NOMO-1 treated with dmso at 0.1 percent for 144 hours (cell line): ENCODE data around the gene KIF13A.
"Not testable (repeated sequence)": the region's sequence is repeated elsewhere in the genome, so short reads cannot be mapped to it uniquely, and the experiment has no call there.

Experiments
- DNase-seq: peaks from one replicate; lab custom pipeline; 2025; ENCODE audit not compliant: unreplicated experiment; lab: John Stamatoyannopoulos, UW

The KIF13A gene

DNA sequence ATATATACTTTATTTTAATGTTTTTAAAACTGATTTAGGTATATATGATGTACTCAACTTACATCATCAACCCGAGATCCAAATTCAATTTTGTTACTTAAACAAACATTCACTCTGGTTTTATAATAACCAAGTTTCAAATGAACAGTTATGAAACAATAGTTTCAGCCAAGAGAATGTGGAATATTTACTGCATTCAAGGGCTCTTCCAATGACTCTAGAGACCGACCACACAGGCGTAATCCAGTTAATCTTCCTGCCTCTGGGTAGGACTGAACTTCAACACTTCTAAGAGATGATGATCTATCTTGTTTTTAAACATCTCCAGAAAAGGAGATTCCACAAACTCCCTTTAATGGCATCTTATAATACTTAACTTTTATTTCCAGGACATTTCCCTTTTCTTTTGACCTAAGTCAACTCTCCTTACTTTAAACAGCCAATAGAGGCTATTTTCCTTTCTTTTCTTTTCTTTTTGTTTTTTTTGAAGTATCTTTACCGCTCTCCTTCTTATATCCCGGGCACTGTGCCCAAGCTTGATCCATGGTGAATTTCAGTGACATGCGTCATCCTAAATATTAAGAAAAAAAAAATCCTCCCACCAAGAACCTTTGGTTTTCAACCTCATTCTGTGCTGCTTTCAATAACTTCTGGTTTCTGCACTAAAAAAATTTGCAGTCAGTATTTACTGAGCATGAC is 110.1 kb downstream of the KIF13A start:
- DNase-seq = no peak

DNA sequence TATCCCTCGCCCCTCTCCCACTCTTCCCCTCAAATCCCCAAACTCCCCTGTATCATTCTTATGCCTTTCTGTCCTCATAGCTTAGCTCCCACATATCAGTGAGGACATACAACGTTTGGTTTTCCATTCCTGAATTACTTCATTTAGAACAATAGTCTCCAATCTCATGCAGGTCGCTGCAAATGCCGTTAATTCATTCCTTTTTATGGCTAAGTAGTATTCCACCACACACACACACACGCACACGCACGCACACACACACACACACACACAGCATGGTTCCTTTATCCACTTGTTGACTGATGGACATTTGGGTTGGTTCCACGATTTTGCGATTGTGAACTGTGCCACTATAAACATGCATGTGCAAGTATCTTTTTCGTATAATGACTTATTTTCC is 112.7 kb downstream of the KIF13A start:
- DNase-seq = no peak

DNA sequence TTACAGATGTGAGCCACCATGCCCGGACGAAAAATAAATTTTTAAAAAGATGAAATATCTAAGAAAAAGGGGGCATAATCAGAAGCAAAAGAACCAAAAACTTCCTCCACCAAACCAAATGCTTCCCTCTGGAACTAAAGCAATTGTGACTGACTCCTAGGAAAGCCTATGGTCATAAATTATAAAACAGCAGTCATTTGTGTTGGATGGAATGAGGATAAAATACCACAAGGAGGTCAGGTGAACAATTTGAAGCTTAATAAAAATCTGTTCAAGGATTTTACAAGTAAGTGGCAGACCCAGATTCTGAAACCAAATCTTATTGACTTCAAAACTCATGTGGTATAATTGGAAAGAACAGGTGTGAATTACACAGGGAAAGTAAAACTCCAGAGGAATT is 114.5 kb downstream of the KIF13A start:
- DNase-seq = no peak

DNA sequence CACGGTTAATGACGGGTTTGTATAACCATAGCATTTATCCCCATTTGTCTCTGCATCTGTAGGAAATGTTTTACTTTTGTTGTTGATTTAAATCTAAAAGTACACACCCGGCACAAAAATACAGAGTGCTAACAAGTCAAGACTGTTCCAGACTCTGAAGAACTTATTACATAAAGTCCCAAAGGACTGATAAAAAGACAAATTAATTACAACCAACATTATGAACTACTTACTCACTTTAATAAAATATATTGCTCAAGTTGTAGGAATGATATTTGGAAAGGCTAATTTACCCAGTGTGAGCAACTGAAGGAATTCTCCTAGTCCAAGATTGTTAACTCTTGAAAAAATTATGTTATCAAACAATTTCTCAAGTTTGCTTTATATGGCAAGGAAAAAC is 115.6 kb downstream of the KIF13A start:
- DNase-seq = no peak

DNA sequence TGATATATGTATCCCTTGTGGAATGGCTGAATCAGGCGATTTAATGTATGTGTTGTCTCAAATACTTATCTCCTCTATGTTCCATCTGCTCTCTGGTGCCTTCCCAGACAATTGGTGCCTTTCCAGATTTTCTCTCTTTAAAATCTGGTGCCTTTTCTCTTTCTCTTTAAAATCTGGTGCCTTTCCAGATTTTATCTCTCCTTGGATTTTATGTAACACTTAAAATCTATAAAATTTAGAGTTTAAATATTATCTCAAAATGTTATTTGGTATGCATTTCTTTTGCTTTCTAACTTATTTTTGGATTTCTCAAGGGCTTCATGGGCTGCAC is 116.3 kb downstream of the KIF13A start:
- DNase-seq = no peak

DNA sequence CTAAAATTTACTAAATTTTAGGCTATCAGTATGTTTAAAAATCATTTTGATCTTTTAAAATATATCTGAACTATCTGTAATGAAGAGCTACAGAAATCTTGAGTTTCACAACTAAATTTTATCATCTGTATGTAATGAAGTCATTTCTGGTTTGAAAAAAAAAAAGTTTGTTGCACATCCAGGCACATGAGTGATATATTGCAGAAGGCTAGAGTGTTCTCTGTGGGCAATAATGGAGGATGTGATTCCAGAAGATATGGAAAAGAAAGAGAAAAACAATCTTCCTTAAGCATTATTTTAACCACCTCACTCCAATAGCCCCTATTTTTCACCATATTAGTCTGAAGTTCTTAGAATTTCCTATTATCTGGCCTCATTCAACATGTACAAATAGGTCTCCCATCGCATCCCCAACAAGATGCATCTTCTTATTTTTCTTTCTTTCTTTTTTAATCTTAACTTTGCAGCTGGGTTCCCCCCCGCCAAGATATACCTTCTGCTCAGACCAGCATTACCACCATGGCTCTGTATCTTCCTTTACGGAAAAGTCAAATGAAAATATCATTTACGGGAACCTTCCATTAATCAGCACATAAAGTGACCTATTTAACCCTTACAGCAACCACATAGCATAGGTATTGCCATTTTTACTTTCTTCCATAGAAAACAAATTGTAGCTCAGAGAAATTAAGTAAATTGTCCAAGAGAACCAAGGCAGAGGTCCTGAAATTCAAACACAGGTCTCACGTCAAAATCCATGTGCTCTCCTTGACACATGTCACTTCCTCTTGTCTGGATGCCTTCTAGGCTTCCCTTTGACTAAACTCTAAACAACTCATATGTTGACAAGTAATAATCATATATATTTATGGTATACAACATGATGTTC is 116.9 kb downstream of the KIF13A start:
- DNase-seq = no peak

DNA sequence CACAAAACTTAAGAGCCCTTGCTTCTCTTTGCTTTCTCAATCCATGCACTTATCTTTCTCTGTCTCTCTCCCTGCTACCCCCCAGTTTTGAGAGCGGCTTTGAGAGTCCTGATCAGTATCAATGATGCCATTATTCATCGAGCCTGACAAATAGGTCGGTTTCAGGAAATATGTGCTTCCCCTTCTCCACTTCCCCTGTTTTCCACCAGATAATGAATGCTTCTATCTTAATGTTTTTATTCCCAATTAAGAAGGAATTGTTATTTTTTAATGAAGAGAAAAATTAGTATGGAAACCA is 117.7 kb downstream of the KIF13A start:
- DNase-seq = no peak

DNA sequence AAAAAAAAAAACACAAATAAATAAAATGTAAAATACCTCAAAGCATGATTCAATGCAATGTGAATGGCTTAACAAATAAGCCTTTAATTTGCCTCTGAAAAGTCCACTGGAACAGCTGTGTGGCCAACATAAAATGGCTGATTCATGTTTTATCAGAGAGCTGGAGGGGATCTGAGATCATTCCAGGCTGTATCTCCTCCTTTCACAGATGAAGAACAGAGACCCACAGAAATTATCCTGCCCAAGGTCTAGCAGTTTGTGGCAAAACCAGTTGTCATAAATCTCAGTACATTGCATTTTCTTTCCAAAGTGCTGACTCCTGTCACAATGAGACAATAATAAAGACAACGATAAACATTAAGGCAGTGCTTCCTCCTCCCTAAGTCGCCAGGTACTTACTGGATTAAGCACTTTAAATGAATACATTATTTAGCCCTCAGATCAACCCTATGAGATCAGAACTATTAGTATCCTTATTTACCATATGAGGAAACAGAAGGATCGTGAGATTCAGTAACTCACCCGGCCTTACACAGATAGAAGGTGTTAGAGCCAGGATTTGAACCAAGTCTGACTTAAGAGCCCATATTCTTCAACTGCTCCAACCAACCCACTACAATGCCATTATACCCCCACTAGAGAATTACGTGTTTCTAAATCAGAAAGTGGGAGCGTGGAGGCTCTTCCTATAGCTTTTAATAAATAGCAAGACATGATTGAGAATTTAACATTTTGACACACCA is 118.3 kb downstream of the KIF13A start:
- DNase-seq = no peak

DNA sequence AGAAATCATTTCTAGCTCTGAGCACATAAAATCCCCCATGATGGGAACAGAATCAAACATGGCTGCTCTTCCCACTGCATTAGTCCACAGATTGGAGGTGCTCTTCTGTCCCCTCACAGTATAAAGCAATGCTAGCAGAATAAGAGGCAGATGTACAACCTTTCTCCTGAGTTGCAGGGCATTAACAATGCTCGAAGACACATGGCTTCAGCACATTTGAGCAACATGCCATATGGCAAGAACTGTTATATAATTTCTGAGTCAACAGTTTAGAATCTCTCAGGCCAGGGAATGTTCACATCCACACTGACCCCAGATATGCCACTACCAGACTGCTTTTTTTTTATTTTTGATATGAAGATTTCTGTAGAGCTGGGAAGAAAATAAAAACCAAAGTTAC is 119.6 kb downstream of the KIF13A start:
- DNase-seq = no peak

DNA sequence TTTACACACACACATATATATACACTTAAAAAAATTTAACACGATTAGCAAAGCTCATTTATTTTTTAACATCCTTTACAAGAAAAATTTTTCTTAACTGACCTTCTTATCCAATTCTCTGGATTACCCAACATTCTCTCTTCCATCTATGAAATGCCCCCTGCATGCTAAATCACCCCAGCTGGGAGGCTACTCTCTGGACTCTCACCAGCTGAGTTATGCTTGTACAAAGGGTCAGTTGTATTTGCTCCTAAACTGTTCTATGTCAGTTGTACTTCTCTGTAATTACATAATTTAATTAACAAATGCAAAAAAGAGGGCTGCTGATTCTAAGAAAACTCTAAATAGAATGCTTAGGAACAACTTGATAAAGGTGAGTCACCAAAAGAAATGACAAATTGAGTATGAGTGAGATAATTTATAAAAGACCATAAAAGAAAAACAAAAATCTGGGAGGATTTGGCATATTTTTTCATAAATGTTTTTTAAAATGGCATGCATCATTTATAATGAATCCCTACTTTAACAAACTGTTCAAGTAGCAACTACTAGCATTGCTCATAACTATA is 120.5 kb downstream of the KIF13A start:
- DNase-seq = no peak

DNA sequence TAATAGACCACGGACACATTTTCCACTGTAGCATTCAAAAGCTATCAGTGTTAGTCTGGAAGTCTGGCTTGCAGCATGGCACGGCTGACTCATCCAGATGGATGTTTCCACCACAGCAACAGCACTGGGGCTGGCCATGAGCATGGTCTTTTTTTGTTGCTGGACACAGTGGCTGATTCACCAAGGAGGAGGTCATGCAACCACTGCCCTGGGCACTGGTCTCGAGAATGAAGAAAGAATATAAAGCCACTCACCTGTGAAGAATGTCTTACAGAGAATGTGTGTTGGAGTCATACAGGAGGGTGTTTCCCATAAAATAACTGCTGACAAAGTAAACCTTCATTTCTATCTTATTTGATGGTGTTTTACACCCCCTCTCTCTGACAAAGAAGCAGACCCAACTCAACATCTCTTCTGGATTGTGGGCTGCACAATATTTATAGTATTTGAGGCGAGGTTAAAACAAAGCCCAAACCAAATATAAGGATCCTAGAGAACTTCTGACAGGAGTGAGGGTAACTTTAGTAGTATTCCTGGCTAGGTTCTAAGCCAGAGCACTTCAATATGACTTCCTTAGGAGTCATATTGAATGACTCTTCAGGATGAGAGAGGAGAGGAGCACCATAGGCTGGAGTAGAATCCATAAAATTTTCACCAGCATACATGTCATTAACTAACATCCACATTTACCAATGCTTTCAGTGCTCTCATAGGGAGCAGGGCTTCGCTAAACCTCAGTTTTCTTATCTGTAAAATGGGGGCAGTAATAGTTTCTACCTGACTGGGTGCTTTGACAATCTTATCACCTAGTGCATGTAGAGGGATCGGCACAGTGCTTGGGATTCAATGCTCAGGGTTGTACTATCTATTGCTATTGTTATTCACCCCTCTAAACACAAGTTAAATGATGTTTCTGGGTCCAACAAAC is 121.4 kb downstream of the KIF13A start:
- no peak for DNase-seq

DNA sequence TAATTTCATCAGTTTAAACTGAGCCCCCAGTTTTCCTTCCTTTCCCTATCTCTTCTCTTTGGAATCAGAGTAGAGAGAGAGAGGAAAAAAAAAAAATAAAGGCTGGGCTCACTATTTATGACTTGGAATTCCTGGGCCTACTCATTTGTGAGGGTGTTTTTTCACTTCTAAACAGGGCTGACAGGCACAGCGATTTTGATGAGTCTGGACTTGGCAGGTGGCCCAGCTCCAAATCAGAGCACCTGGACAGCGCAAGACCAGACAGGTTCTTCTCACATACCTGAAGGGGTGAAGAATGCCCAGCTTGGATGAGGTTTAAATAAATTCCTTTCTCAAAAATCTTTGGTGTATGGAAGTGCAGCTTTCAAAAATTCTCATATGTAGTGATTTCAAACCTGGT is 122.2 kb downstream of the KIF13A start:
- no peak for DNase-seq

DNA sequence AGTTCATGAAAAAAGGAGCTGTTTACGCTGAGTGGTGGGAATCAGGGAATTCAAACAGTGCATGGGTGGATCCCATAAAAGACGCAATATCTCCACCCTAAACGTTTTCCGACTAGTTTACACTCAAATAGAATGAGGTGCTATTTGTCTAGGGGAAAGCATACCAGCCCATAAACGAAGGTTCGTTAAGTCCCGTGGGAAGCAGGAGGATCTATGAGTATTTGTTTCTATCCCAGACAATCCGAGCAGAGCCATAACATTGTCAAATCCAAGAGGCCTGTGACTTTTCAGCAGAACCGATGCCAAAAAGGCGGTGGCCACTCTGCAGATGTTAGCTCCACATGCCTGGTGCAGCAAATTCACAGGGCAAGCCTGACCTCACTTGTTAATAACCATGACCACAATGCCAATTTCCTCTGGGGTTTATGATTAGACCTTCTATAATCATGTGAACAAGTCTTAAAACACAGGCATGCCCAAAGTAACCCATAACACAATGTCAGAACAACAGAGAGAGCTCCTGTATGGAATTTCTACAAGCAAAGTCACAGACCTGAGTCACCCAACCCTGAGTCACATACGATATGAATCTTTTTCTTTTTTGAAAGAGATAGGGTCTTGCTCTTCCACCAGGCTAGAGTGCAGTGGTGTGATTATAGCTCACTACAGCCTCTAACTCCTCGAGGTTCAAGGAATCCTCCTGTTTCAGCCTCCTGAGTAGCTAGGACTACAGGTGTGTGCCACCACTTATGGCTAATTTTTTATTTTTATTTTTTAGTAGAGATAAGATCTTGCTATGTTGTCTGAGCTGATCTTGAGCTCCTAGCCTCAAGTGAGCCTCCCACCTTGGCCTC is 123.3 kb downstream of the KIF13A start:
- no peak for DNase-seq

DNA sequence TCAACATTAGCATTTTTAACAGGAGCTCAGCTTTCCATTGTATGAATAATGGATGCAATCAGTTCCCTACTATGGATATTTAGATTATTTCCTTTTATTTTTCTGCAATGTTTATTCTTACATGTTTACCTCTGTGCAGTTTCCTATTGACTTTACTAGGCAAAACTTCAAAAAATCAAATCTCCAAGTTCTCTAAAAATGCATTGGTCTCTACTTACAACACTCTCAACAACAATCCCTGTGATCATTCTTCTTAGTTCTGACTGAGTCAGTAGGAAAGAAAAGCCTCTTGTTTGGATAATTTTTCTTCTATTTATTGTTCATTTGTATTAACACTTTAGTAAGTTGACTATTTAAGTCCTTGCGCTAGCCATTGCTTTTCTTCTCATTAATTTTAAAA is 126.1 kb downstream of the KIF13A start:
- DNase-seq = no peak

DNA sequence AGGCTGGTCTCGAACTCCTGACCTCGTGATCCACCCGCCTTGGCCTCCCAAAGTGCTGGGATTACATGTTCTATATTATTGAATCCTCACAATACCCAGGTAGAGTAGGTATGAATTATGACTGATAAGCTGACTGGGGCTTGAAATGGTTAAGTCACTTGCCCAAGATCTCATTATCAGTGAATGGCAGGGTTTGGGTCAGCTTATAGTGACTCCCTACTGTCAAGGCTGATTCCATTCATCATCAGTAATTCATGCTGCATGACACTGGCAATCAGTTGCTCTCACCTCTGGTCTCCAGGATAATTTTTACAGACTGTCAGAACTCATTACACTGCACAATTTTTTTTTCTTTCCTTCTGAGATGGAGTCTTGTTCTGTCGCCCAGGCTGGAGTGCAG is 127.6 kb downstream of the KIF13A start:
- DNase-seq = no peak

DNA sequence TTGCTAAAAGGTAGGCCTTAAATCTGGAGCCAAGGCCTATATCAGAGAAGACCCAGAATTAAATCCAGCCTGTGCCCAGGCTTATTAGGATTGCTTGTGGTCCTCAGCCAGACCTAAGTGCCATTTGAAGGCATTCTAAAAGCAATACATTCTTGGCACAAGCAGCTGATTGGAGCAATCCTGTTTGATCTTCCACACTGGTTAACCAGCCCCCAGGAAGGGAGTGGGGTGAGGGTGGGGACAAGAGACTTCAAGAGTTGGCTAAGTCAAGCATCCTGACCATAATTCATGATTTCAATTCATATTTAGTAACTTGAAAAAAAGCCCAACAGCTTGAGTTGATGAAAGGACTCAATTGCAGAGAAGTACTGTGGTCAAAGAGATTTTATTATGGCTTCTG is 128.9 kb downstream of the KIF13A start:
- no peak for DNase-seq

DNA sequence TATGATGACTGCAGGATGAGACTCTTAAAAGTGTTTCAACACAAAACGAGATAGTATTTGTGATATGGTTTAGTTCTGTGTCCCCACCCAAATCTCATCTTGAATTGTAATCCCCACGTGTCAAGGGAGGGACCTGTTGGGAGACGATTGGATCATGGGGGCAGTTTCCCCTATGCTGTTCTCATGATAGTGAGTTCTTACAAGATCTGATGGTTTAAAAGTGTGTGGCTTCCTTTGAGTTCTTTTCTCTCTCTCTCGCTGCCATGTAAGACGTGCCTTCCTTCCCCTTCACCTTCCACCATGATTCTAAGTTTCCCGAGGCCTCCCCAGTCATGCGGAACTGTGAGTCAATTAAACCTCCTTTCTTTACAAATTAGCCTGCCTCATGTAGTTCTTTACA is 130.2 kb downstream of the KIF13A start:
- not testable (repeated sequence) for DNase-seq

DNA sequence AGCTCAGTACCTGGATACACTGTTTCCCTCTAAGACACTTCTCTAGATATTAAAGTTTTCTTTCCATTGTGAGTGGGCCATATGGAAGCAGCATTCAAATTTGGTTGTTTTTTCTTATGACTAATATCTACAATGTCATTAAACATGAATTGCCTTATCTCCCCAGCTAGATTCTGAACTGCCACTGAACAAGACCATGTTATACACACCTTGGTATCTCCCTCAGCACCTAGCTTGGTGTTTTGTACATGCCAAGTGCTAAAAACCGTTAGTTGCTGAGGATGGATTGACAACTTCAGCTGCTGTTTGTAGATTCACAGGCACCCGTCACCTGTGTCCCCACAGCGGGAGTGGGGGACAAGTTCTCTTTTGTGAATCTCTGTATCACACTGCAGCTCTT is 131.1 kb downstream of the KIF13A start:
- no peak for DNase-seq

DNA sequence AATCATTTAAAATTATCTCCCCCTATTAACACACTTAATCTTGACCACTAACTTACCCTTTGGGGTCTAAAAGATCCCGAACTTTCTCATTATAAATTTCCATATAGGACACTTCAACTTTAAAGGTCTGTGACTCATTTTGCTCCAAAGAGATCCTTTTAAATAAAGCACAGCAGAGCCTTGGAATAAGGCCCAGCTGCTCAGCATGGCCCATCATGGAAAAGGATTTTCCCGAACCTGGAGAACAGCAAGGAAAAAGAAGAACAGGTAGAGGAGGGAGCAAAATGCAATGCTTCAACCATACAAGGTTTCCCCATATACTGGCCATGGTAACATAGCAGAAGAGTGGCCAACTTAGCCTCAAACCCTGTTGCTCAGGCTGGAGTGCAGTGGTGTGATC is 132.1 kb downstream of the KIF13A start:
- no peak for DNase-seq

DNA sequence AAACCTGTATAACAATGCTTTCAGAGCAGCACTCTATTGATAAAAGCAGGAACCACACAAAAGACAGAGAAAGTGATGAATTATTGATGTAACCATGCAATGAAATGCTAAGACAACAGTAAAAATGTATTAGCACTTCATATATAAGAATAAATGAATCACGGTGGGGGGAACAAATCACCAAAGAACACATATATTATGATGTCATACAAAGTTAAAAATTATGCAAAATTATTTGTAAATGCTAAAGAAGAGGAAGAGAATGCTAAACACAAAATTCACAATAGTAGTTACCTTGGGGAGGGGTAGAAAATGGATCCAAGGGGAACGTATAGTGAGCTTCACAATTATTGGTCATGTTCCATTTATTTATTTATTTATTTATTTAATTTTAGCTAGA is 133.9 kb downstream of the KIF13A start:
- DNase-seq = no peak
